ENCODE data around the gene NRXN2. TPM values are rescaled to one million over a fixed set of nuclear protein-coding genes. Genes with fewer than 3 reads are reported as not detected.
"Not testable (repeated sequence)": the region's sequence is repeated elsewhere in the genome, so short reads cannot be mapped to it uniquely, and the experiment has no call there.

The NRXN2 gene
- total RNA-seq, 1 donor from 2014 or later, result 0.72 TPM

- no peak overlapping the region for H3K27ac ChIP-seq
- no peaks in the 10 kb centered on the region for H3K27me3 ChIP-seq
- H3K4me3 ChIP-seq, result no peak overlapping the region
- H3K9me3 ChIP-seq, result no peaks in the 10 kb centered on the region
- no peak for TF ChIP-seq CTCF (IDR thresholded peaks at IDR 0.05)
- no peaks in the 10 kb centered on the region for H3K4me1 ChIP-seq
- no peak for DNase-seq
- intact Hi-C loops (cut with DNase I), result no loop called here
- no peaks in the 10 kb centered on the region for H3K36me3 ChIP-seq
- ATAC-seq, result no peak
These were observed 124.0 kb downstream of the NRXN2 start for GRCh38 chr11:64598797-64599697.

GRCh38 chr11:64598106-64598796, 124.7 kb downstream of the NRXN2 start:
- TF ChIP-seq CTCF (IDR thresholded peaks at IDR 0.05), result no peak
- no peaks in the 10 kb centered on the region for H3K27me3 ChIP-seq
- intact Hi-C loops (cut with DNase I), result no loop called here
- ATAC-seq, result no peak
- H3K4me1 ChIP-seq, result no peaks in the 10 kb centered on the region
- no peaks in the 10 kb centered on the region for H3K9me3 ChIP-seq
- H3K4me3 ChIP-seq, result no peak overlapping the region
- no peak overlapping the region for H3K27ac ChIP-seq
- DNase-seq, result peak; percentile 50
- H3K36me3 ChIP-seq, result no peaks in the 10 kb centered on the region

GRCh38 chr11:64597671-64598101, 125.3 kb downstream of the NRXN2 start:
- DNase-seq (peak; percentile 49), ATAC-seq (no peak)
- intact Hi-C loops (cut with DNase I), result no loop called here
- H3K9me3 ChIP-seq, result no peaks in the 10 kb centered on the region
- H3K4me1 ChIP-seq, result no peaks in the 10 kb centered on the region
- no peaks in the 10 kb centered on the region for H3K27me3 ChIP-seq
- H3K36me3 ChIP-seq, result no peaks in the 10 kb centered on the region
- no peak for TF ChIP-seq CTCF (IDR thresholded peaks at IDR 0.05)
- H3K4me3 ChIP-seq, result no peak overlapping the region
- H3K27ac ChIP-seq, result no peak overlapping the region

- H3K27ac ChIP-seq; intact Hi-C loops (cut with DNase I); H3K9me3 ChIP-seq; H3K36me3 ChIP-seq; H3K4me3 ChIP-seq; ATAC-seq; H3K4me1 ChIP-seq; DNase-seq; H3K27me3 ChIP-seq: not testable (repeated sequence)
These were observed 127.1 kb downstream of the NRXN2 start for GRCh38 chr11:64595922-64596321.

GRCh38 chr11:64594159-64594939, 128.6 kb downstream of the NRXN2 start:
- H3K4me1 ChIP-seq, result no peaks in the 10 kb centered on the region
- peak; percentile 27 for DNase-seq
- H3K9me3 ChIP-seq, result no peaks in the 10 kb centered on the region
- no peak overlapping the region for H3K27ac ChIP-seq
- intact Hi-C loops (cut with DNase I), result no loop called here
- no peak for TF ChIP-seq CTCF (IDR thresholded peaks at IDR 0.05)
- ATAC-seq, result no peak
- no peaks in the 10 kb centered on the region for H3K36me3 ChIP-seq
- H3K4me3 ChIP-seq, result no peak overlapping the region
- no peaks in the 10 kb centered on the region for H3K27me3 ChIP-seq
